ENCODE measurements around the gene RAB40C.

The RAB40C gene

GRCh38 chr16:582614-583331, 7.1 kb upstream of the RAB40C start:
- Histone ChIP-seq H3K9ac (peak overlapping the region in 10 of 11 experiments; percentile 22 to 66 (median 51); a peak in 16 of 22 replicates), H3K27me3 (no peaks in the 10 kb centered on the region), H3K4me2 (peak overlapping the region; percentile 21 to 89 (median 75); a peak in 20 of 22 replicates), H4K20me1 (peaks cover 0 to 59% (median 26%) of the 10 kb centered on the region in 11 experiments; a peak in 14 of 22 replicates), H3K4me1 (peaks cover 29 to 63% (median 55%) of the 10 kb centered on the region in 10 experiments), H3K27ac (peak overlapping the region in 5 of 11 experiments; percentile 40 to 66 (median 58); a peak in 9 of 22 replicates), H3K9me3 (replicated peaks in 1 of 11) (no peaks in the 10 kb centered on the region), H3K4me3 (no peak overlapping the region), H3K36me3 (peaks cover 0 to 10% (median 0%) of the 10 kb centered on the region in 11 experiments; a peak in 2 of 22 replicates)
- no peak for TF ChIP-seq Cebpa-rat (IDR thresholded peaks at IDR 0.05)

DNA sequence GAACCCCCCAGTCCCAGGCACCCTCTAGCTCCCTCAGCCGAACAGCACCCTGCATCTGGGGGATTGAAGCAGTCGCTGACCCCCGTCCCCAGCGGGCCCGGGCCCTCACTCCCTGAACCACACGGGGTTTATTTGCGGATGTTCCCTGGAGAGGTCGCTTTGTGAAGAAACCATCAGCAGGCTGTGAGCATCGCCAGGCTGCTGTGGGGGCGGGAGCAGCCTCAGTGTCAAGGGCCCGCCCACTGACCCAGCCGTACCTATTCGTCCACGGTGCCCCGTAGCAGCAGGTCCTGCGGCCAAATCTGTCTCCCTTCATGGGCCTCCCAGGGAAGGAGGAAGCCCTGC, 6.4 kb upstream of the RAB40C start:
- H3K4me3 ChIP-seq: no peak overlapping the region
- no peak for TF ChIP-seq Cebpa-rat (IDR thresholded peaks at IDR 0.05)
- peaks cover 0 to 58% (median 24%) of the 10 kb centered on the region in 11 experiments; a peak in 13 of 22 replicates for H4K20me1 ChIP-seq
- H3K9ac ChIP-seq: peak overlapping the region in 10 of 11 experiments; percentile 22 to 66 (median 51); a peak in 17 of 22 replicates
- H3K9me3 ChIP-seq (replicated peaks in 1 of 11): no peaks in the 10 kb centered on the region
- peaks cover 33 to 62% (median 53%) of the 10 kb centered on the region in 10 experiments for H3K4me1 ChIP-seq
- H3K36me3 ChIP-seq: peaks cover 0 to 8% (median 0%) of the 10 kb centered on the region in 11 experiments; a peak in 2 of 22 replicates
- peak overlapping the region in 5 of 11 experiments; percentile 40 to 66 (median 58); a peak in 9 of 22 replicates for H3K27ac ChIP-seq
- H3K27me3 ChIP-seq: no peaks in the 10 kb centered on the region
- H3K4me2 ChIP-seq: peak overlapping the region; percentile 21 to 89 (median 75)

GRCh38 chr16:583815-584591, 5.9 kb upstream of the RAB40C start:
- peaks cover 0 to 57% (median 22%) of the 10 kb centered on the region in 11 experiments; a peak in 12 of 22 replicates for H4K20me1 ChIP-seq
- H3K27me3 ChIP-seq: no peaks in the 10 kb centered on the region
- peaks cover 0 to 8% (median 0%) of the 10 kb centered on the region in 11 experiments; a peak in 2 of 22 replicates for H3K36me3 ChIP-seq
- peak overlapping the region; percentile 21 to 89 (median 75) for H3K4me2 ChIP-seq
- peak overlapping the region in 4 of 11 experiments; percentile 25 to 66 (median 59); a peak in 5 of 22 replicates for H3K27ac ChIP-seq
- peak overlapping the region in 10 of 11 experiments; percentile 22 to 66 (median 51); a peak in 17 of 22 replicates for H3K9ac ChIP-seq
- H3K4me3 ChIP-seq: no peak overlapping the region
- TF ChIP-seq Cebpa-rat (IDR thresholded peaks at IDR 0.05): no peak
- H3K4me1 ChIP-seq: peaks cover 30 to 59% (median 49%) of the 10 kb centered on the region in 10 experiments
- no peaks in the 10 kb centered on the region for H3K9me3 ChIP-seq (replicated peaks in 1 of 11)

DNA sequence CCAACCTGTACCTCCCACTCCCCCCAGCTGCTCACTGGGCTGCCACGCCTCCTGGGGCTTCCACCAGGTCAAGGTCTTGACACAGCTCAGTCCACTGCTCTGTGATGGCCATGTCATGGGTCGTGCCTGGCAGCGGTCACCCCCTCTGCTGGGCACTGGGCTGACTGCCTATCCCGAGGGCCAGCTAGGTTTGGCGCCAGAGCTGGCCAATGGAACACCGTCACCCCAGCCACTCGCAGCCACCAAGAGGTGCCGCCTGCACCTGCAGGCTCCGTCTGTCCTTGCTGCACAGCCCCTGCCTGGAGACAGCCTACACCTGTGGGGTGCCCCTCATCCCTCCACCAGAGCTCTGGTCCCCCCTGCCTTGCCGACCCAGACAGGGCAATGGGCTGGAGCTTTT, 4.5 kb upstream of the RAB40C start:
- Histone ChIP-seq H3K4me3 (no peak overlapping the region), H3K9ac (peak overlapping the region in 1 of 11 experiments; percentile 41; a peak in 1 of 22 replicates), H3K4me2 (0 out of 22 replicates have a peak overlapping the region, but pooled peaks of 2 of the 11 experiments have one; percentile 6 to 10), H3K27ac (no peak overlapping the region), H3K36me3 (peaks cover 0 to 8% (median 0%) of the 10 kb centered on the region in 11 experiments; a peak in 2 of 22 replicates), H3K27me3 (no peaks in the 10 kb centered on the region), H3K4me1 (peaks cover 30 to 52% (median 43%) of the 10 kb centered on the region in 10 experiments), H3K9me3 (replicated peaks in 1 of 11) (no peaks in the 10 kb centered on the region), H4K20me1 (peaks cover 0 to 53% (median 22%) of the 10 kb centered on the region in 11 experiments; a peak in 15 of 22 replicates)
- TF ChIP-seq Cebpa-rat (IDR thresholded peaks at IDR 0.05): no peak

- Histone ChIP-seq H3K27me3 (no peaks in the 10 kb centered on the region), H3K4me2 (peak overlapping the region in 8 of 11 experiments; percentile 4 to 100 (median 94); a peak in 12 of 22 replicates), H3K4me3 (no peak overlapping the region), H3K9me3 (replicated peaks in 1 of 11) (no peaks in the 10 kb centered on the region), H3K27ac (no peak overlapping the region; a peak in 1 of 22 replicates), H3K36me3 (peaks cover 0 to 3% (median 0%) of the 10 kb centered on the region in 11 experiments; a peak in 2 of 22 replicates), H4K20me1 (peaks cover 7 to 57% (median 30%) of the 10 kb centered on the region in 11 experiments; a peak in 17 of 22 replicates), H3K9ac (peak overlapping the region in 7 of 11 experiments; percentile 91 to 99 (median 96); a peak in 9 of 22 replicates), H3K4me1 (peaks cover 36 to 59% (median 50%) of the 10 kb centered on the region in 10 experiments)
- TF ChIP-seq Cebpa-rat (IDR thresholded peaks at IDR 0.05): no peak
Observed at GRCh38 chr16:586047-586644, 3.7 kb upstream of the RAB40C start.

- Histone ChIP-seq H3K27ac (peak overlapping the region in 10 of 11 experiments; percentile 91 to 99 (median 96); a peak in 18 of 22 replicates), H3K9me3 (replicated peaks in 1 of 11) (no peaks in the 10 kb centered on the region), H3K4me1 (peaks cover 44 to 67% (median 58%) of the 10 kb centered on the region in 10 experiments), H4K20me1 (peaks cover 13 to 65% (median 33%) of the 10 kb centered on the region in 11 experiments; a peak in 19 of 22 replicates), H3K4me2 (peak overlapping the region; percentile 87 to 100 (median 94)), H3K9ac (peak overlapping the region; percentile 91 to 99 (median 96)), H3K4me3 (peak overlapping the region in 9 of 10 experiments; percentile 80 to 97 (median 90); a peak in 16 of 20 replicates), H3K27me3 (no peaks in the 10 kb centered on the region), H3K36me3 (peaks cover 0 to 3% (median 0%) of the 10 kb centered on the region in 11 experiments; a peak in 1 of 22 replicates)
- TF ChIP-seq Cebpa-rat (IDR thresholded peaks at IDR 0.05): no peak
Observed at GRCh38 chr16:586645-587590, 2.9 kb upstream of the RAB40C start.

DNA sequence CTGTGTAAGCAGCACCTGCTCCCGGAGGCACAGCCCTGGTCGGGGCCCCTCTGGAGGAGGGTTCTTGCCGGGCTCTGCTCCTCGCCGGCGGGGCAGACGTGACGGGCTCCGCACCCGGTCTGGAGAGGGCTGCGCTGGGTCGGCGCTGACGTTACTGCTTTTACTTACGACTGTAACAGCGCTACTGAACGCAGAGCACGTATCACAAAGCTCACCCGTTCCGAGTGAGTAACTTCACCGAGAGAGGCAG, 1.3 kb upstream of the RAB40C start:
- Histone ChIP-seq H4K20me1 (peaks cover 25 to 72% (median 40%) of the 10 kb centered on the region in 11 experiments; a peak in 19 of 22 replicates), H3K36me3 (peaks cover 0 to 5% (median 0%) of the 10 kb centered on the region in 11 experiments; a peak in 5 of 22 replicates), H3K4me2 (peak overlapping the region; percentile 87 to 100 (median 94)), H3K27me3 (no peaks in the 10 kb centered on the region), H3K9ac (peak overlapping the region; percentile 91 to 99 (median 96)), H3K9me3 (replicated peaks in 1 of 11) (no peaks in the 10 kb centered on the region), H3K4me3 (peak overlapping the region; percentile 79 to 97 (median 88)), H3K4me1 (peaks cover 55 to 70% (median 61%) of the 10 kb centered on the region in 10 experiments), H3K27ac (peak overlapping the region; percentile 91 to 99 (median 96))
- TF ChIP-seq Cebpa-rat (IDR thresholded peaks at IDR 0.05): no peak
